Breast epithelium (tissue), 3 donors: ENCODE results near the gene AP1S3.

ENCODE experiments used
- CTCF ChIP-seq, 3 donors: fragments of 450-650 bp; IDR thresholded peaks; one replicate each; pipeline ENCODE4 v1.5.1; 2016 to 2017; ENCODE audit warnings: antibody characterized with exemption in 3 of 3, mild to moderate bottlenecking in 3 of 3, moderate library complexity in 3 of 3
- POLR2A ChIP-seq: fragments of 450-650 bp; IDR thresholded peaks from one replicate; pipeline ENCODE4 v1.6.1; 2016; ENCODE audit warnings: antibody characterized with exemption, mild to moderate bottlenecking, moderate library complexity

GRCh38 chr2:223722226-223722625 is 115.2 kb downstream of the AP1S3 start:
- no peak for TF ChIP-seq CTCF (IDR thresholded peaks at IDR 0.05)
- TF ChIP-seq POLR2A, result no peak
